Cardiac septum (tissue), 1 donor: ENCODE measurements around the gene ATP6V0B. TPM values are rescaled to one million over a fixed set of nuclear protein-coding genes. Genes with fewer than 3 reads are reported as not detected.

Experiments
- DNase-seq: peaks from one replicate; pipeline ENCODE4 v3.0.0-alpha.2; 2020; ENCODE audit warnings: low spot score
- intact Hi-C: fragments of 100-400 bp; cut with DNase I; formaldehyde crosslinking; loops from one replicate; pipeline ENCODE4 v1.14.0; 2022
- total RNA-seq: library from RNA; stranded (reverse); fragmentation: NEBNext Ultra II Directional; extraction: Animal tissue kit (Norgen Biotek cat#: 25700); gene quantifications from one replicate; pipeline ENCODE4 v1.2.1, GENCODE V29; 2021
- donor health status: DM: no; HTN: no; CAD: no.

The ATP6V0B gene
- total RNA-seq, 1 donor from 2014 or later: 81.6 TPM

GRCh38 chr1:44016890-44017400, 42.2 kb downstream of the ATP6V0B start:
- intact Hi-C loops: no loop called here
- no peak for DNase-seq

GRCh38 chr1:44019466-44019948, 44.7 kb downstream of the ATP6V0B start:
- intact Hi-C loops: no loop called here
- DNase-seq: no peak

- intact Hi-C loops: no loop called here
- no peak for DNase-seq
Measured at GRCh38 chr1:44020464-44020863, 45.7 kb downstream of the ATP6V0B start.

- DNase-seq: no peak
- intact Hi-C loops: no loop called here
Measured at GRCh38 chr1:44021156-44021555, 46.4 kb downstream of the ATP6V0B start.

- intact Hi-C loops: no loop called here
- no peak for DNase-seq
Measured at GRCh38 chr1:44021581-44022321, 47.0 kb downstream of the ATP6V0B start.

- DNase-seq: no peak
- intact Hi-C loops: no loop called here
Measured at GRCh38 chr1:44024031-44024902, 49.5 kb downstream of the ATP6V0B start.

- intact Hi-C loops: no loop called here
- DNase-seq: no peak
Measured at GRCh38 chr1:44024903-44025525, 50.3 kb downstream of the ATP6V0B start.

GRCh38 chr1:44025816-44026215, 51.1 kb downstream of the ATP6V0B start:
- DNase-seq: no peak
- intact Hi-C loops: no loop called here

GRCh38 chr1:44027320-44027719, 52.6 kb downstream of the ATP6V0B start:
- DNase-seq: no peak
- intact Hi-C loops: no loop called here

Other genes with a start within 250 kb of the ATP6V0B start
- 0.70 TPM for gene ARTN, start 41.2 kb upstream of the ATP6V0B start, total RNA-seq
- gene IPO13, start 28.0 kb upstream of the ATP6V0B start, total RNA-seq: 60.6 TPM
- gene DPH2, start 5.0 kb upstream of the ATP6V0B start, total RNA-seq: 15.5 TPM
- 44.3 TPM for gene B4GALT2, start 4.2 kb downstream of the ATP6V0B start, total RNA-seq
- gene CCDC24, start 16.6 kb downstream of the ATP6V0B start, total RNA-seq: 1.9 TPM
- 1.8 TPM for gene SLC6A9, start 56.5 kb downstream of the ATP6V0B start, total RNA-seq
- gene KLF17, start 143.9 kb downstream of the ATP6V0B start, total RNA-seq: not detected
- gene KLF18, start 166.7 kb downstream of the ATP6V0B start, total RNA-seq: not detected
- gene DMAP1, start 238.5 kb downstream of the ATP6V0B start, total RNA-seq: 27.7 TPM